Endothelial cell of umbilical vein (primary cell): Measurements from ENCODE around the gene COL18A1.

Experiments used
- CTCF ChIP-seq, 2 donors: IDR thresholded peaks; 1 replicate in 1 of 2; 2 replicates in 1 of 2; pipeline ENCODE4 v1.5.1; 2011; ENCODE audit warnings: low read length in 2 of 2, mild to moderate bottlenecking in 2 of 2, moderate library complexity in 2 of 2, control low read depth in 1 of 2, inconsistent platforms in 1 of 2, low read depth in 1 of 2; ENCODE audit not compliant: insufficient read depth in 1 of 2; ENCODE audit errors: extremely low read depth in 1 of 2
- EZH2 ChIP-seq: IDR thresholded peaks from 2 replicates; pipeline ENCODE4 v1.6.1; 2012; ENCODE audit warnings: borderline replicate concordance, low read depth, mild to moderate bottlenecking, moderate library complexity, low read length, inconsistent platforms; ENCODE audit not compliant: severe bottlenecking
- JUN ChIP-seq: IDR thresholded peaks from 2 replicates; pipeline ENCODE4 v1.6.1; 2011; ENCODE audit warnings: borderline replicate concordance, low read depth; ENCODE audit not compliant: insufficient read length, insufficient read depth
- POLR2A ChIP-seq: IDR thresholded peaks from 2 replicates; pipeline ENCODE4 v1.6.1; 2012; ENCODE audit warnings: low read depth, mild to moderate bottlenecking, control low read depth, low read length
- POLR2AphosphoS5 ChIP-seq: IDR thresholded peaks from 2 replicates; pipeline ENCODE4 v1.6.1; 2012; ENCODE audit warnings: low read depth, mild to moderate bottlenecking, control low read depth, low read length, moderate library complexity; ENCODE audit not compliant: insufficient read depth

- TF ChIP-seq CTCF (IDR thresholded peaks at IDR 0.05; ENCODE audit: extremely low read depth in 1 of 2, insufficient read depth in 1 of 2, low read depth in 1 of 2, low read length in 2 of 2): no peak
- no peak for TF ChIP-seq POLR2A
- TF ChIP-seq POLR2AphosphoS5: no peak
- TF ChIP-seq EZH2: no peak
- TF ChIP-seq JUN: no peak
These were observed 7.5 kb downstream of the COL18A1 start for GRCh38 chr21:45412491-45412890.
